ENCODE measurements around the gene TFF3.

TFF3 gene

DNA sequence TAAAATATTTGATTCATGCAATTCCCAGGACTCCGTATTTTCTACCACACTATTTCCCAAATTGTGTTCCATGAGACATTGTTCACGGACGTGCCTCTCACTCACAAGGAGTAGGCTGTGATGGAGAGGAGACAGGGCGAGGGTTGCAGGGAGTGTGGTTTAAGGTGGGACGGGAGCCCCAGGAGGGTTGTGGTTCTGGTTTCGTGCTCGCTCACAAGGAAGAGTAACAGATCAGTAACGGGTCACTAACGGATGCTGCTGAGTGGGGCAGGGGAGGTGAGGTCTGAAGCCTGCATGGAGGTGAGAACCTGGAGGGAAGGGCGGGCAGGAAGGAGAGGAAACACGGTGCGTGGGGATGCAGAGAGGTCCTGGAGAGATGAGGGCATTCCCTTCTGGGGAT lies 28.8 kb downstream of the TFF3 start:
- no peak for DNase-seq

DNA sequence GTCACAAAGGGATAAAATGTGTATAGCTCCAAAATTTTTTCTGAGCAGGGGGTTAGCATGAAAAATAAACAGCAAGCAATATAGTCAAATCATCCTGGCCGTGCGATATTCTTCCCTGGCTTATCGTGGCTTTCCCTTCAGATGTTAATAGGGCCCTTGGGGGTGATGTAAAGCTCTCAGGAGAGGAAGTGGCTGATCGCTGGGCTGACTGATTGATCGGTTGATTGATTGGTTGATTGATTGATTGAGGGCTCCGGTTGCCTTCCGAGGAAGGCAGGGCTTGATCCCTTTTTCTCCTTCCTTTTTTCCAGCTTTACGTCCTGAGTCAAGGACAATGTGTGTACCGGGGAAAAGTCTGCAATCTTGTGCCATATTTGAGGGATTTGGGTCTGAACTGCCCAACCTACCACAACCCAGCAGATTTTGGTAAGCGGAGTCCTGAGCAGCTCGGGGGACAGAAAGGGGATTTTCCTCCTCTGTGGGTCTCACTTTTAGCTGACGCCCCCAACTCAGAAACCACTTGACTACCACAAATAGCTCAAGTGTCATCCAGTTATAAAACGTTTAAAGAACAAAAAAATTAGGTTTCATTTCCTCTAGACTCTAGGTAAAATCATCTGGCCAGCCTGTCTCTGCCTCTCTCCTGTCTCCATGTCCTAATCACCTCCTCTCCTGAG lies 29.5 kb downstream of the TFF3 start:
- no peak for DNase-seq

DNA sequence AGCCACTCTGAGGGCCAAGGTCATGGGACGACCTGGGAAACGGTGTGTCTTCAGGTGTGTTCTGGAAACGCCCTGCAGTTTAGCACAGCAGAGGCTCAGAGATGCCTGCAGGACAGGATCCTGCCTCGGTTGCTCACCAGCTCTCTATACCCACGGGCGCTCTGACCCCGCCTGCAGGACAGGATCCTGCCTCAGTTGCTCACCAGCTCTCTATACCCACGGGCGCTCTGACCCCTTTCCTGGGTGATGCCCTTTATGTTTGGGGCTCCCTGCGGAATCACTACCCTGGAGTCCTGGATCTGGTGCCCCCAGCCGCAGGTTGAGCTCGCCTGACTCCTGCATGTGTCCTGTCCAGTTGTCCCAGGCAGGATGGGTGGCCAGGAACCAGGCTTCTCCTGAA lies 32.5 kb downstream of the TFF3 start:
- DNase-seq: no peak

DNA sequence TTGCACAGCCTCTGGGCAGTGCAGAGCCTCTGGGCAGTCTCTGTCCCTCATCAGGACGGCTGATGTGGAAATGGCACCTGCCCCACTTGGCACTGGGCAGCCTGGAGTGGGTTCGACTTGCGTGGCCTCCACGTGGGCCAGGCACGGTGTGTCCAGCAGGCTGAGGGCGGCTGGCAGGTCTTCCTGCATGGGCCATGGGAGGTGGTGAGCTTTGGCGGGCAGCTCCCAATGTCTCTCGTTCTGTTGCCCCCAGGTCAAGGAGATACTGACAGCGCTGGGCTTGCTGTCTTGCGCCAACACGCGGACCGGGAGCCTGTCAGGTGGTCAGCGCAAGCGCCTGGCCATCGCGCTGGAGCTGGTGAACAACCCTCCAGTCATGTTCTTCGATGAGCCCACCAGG lies 33.2 kb downstream of the TFF3 start:
- DNase-seq: no peak

DNA sequence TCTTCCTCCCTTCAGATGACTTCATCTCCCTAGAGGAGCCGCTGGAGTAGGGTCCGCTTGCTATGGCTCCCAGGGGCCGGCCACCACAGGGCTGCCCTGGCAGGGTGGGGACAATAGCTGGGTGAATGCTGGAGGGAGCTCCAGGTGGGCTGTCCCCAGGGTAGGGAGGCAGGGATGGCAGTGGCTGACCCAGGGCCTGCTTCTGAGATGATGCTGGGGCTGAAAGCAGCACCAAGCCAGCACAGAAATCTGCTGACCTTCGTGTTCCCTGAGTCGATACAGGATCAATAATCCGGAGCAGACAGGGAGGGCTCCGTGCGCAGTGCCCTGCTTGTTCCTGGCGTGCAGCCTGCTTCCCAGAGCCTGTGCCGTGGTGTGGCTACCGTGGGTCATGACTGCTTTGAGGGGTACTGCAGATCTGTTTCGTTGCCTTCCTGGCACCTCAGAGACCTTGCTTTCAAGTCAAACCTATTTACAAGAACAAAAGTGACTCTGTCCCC lies 34.0 kb downstream of the TFF3 start:
- DNase-seq: no peak

DNA sequence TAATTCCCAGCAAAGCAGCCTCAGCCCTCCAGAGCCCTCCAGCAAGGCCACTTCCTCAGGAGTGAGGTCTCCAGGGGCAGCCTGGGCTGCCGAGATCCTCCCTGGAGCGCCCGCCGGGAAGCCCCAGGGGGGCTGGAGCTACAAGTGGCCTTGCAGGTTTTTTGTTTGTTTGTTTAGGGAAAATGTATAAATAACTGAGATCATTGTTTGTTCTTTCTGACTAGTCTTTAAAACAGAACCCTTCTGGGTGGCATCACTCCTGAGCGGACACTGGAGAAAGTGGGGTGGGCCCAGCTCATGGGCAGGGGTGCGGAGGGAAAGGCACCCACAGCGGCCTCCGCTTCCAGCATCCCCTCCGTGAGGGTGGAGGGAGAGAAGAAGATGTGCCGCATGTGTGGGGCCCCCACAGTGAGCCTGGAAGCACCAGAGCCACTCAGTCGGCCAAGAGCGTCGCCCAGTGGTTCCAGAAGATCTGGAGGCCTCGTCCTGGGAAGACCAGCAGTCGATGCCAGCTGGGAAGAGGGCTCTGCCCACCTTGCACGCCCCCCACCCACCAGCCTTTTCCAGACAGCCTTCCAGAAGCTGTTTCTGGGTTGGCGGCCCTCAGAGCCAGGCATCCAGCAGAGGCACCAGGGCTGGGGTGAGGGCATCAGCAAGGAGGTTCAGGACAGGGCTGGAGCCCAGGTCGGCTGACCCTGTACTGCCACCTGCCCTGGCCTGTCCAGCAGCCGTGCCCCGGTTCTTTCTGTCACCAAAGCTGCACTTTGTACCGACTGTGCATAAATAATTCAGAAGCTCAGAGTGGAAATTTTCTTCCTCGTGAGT lies 34.6 kb downstream of the TFF3 start:
- DNase-seq: no peak

DNA sequence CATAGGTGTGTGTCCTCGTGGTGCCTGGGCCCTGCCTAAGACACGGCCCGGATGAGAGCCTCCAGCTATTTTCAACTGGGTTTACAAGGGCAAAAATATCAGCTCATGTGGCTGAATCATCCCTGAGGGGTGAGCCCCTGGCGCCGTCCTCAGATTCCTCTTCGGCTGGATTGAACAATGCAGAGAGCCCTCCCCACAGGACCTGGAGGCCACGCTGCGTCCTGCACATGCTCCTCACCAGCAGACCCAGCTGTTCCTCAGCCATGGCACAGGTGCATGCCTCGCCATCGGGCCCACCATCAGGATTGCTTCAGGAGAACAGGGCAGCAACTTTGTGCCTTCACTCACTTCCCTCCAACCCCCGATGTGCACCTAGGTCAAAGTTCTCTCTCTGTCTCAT lies 35.3 kb downstream of the TFF3 start:
- no peak for DNase-seq

DNA sequence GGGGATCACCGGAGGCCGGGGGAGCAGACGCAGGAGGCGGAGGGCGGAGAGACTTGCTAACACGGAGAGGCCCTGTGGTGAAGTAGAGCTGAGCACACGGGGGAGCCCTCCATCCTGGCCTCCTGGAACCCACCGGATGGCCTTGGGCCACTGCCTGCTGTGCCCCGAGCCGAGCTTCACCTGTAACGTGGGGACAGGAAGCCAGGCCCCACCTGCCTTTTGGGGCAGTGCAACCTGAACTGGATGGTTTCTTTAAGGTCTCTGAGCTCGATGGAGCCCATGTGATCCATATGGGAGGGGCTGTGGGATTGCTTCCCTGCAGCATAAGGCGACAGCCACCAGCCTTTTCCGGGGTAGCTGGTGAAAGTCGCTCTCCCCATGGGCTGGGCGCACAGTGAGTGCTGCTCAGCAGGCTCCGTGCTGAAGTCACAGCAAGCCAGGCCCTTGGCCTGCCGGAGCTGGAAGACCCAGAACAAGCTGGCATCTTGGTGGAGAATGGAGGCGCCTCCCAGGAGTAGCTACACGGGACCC lies 35.8 kb downstream of the TFF3 start:
- no peak for DNase-seq

DNA sequence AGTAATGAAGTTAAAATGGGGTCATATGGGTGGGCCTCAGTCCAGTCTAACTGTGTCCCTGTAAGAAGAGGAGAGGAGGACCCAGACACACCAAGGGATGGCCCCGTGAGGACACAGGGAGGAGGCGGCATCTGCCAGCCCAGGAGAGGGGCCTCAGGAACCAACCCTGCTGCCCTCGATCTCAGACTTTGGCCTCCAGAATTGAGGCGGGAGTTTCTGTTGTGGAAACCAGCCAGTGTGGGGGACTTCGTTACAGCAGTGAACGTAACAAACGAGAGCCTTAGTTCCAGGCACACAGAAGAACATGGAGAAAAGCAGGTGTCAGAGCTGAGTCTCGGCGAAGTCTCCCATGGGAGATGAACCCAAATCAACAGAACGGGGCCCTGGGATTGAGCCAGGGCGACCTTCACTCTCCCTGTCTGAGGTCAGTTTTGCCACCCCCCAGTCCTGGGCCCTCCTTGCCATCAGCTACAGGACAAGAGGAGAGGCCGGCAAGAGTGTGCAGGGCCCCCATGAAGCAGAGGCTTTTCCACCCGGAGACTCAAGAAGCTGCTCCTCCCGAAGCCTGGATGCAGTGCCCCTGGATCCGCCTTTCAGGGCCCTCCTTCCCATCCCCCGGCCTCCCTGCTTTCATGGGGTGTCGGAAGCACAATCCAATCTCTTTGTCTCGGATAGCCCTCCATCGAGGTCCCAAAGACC lies 36.6 kb downstream of the TFF3 start:
- DNase-seq: no peak

DNA sequence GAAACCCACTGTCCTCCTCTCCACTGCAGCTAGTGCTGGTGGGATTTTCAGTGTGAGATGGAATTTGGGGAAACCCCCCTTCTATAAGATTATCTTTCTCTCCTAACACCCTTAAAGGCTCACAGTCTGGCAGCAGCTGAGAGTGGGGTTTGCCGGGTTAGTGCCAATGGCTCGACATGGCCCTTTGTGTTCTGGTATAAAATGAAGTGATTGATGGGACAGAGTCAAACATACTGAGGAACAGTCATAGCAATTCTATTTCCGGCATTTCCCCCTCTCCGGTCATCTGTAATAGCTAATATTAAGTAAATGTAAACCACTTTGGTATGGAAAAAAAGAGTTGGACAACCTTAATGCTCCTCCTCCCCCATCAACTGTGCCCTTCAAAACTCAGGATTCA lies 37.6 kb downstream of the TFF3 start:
- no peak for DNase-seq

DNA sequence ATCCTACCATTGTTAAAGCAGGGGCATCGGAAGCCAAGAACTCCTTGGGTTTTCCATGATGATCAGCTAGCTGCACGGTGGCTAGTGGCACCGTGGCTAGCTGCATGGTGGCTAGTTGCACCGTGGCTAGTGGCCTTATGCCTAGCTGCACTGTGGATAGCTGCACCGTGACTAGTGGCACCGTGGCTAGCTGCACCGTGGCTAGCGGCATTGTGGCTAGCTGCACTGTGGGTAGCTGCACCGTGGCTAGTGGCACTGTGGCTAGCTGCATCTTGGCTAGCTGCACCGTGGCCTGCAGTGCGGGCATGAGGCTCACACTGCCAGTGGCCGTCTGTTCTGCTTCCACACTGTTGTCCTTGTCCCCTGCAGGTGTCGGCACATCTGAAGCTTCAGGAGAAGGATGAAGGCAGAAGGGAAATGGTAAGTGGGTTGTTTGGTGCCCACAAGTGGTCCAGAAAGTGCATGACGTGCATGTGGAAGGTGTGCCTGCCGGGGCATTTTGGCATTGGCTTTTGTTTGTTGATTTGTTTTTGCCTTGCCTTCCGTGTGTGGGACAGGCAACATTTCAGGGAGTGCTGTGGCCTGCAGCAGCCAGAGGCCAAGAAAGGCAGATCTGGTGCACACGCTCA lies 38.6 kb downstream of the TFF3 start:
- no peak for DNase-seq

DNA sequence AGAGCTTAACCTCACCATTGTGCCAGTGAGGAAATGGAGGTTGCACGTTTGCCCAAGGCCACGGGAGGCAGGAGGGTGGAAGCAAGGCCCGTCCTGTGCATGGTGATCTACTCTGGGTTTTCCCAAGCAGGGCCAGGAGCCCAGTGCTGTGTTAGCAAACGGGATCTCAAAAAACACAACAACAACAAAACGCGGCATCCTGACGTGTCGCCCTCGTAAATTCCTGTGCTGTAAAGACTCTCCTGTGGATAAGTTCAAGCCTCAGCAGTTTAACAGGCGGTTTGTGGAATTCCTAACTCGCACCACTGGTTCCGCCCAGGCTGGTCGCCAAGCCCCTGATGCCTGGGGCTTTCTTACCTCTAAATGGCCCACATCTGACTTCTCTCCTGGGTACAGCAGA lies 39.1 kb downstream of the TFF3 start:
- no peak for DNase-seq

DNA sequence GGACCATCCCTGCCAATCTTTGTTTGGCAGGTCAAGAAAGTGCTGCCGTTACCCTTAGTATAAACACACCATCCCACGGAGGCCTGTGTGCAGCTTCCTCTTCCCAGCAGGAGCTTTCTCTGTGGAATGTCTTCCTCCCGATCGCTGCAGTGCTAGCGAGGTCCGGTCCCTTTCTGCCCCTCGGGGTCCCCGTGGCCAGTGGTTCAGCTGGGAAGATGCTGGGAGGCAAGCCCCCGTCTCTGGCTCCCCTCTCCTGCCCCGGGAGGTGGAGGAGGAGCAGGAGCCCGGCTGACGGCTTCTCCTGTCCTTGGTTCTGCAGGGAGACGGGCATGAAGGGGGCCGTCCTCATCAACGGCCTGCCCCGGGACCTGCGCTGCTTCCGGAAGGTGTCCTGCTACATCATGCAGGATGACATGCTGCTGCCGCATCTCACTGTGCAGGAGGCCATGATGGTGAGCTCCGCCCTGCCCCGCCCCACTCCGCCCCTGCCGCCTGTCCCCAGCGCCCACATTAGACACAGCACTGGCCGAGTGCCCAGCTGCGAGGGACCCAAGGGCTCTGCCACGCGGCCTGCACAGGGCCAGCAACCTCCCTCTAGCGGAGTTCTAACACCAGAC lies 42.1 kb downstream of the TFF3 start:
- DNase-seq: no peak

DNA sequence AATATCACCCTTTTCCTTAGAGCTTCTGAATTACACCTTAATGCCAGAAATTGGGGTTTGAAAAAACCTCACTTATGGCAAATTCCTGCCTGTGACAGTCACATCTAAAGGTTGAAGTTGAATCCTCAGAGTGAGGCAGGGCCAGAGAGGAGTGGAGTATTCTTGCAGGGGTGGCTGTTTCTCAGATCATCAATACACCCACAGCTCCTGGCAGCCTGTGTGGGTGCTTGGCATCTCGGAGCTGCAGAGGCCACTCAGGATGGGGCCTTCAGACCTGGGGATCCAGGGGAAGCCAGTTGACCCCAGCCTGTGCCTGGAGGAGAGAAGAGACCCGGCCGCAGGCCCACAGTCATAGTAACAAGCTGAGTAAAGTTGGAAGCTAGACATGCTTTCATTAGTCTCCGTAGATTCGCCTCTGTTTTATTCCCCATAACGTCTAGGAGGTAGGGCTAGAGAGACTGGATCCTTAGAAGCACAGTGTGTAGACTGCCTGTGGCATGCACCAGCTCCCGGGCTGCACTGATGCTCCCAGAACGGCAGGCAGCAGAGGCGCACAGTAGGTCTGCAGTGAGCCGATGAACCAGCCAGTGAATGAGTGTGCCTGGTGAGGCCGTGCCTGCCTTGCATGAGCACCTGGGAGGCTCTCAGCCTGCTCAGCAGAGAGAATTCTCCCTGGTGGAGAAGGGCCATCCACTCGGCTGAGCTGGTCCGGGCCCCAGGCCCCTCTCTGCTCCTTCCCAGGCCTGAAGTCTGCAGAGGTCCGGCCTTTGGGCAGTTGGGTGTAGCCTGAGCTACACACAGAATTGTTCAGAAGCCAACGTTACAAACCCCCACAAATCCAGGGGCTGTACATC lies 42.9 kb downstream of the TFF3 start:
- no peak for DNase-seq

DNA sequence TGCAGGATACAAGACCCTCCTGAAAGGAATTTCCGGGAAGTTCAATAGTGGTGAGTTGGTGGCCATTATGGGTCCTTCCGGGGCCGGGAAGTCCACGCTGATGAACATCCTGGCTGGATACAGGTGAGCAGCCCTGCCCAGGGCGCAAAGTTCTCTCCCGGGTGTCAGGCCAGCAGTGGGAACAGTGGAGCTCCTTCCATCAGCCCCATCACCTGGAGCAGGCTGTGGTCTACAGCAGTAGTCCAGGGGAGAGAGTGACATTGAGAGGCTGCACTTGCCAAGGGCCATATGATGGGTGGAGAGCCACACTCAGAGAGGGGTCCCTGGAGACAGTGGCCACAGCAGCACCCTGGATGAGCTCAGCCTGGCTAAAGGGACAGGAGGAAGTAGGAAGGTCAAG lies 44.1 kb downstream of the TFF3 start:
- no peak for DNase-seq

DNA sequence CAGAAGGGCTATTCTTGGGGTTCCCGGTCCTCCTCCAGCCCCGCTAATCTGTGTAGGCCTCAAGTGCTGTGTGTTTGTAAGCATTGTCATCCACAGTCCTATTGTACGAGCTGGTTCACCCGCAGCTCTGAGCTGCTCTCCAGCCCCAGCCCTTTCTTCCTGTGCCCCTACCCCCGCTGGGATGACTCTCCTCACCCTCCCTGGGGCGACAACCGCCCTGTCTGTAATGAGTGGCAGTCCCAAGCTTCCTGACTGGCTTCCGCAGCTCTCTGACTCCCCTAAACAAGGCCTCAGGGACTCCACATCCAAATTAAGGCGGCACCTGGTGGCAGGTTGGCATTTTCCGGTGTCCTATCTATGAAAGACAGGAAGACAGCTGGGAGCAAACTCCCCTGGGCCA lies 45.8 kb downstream of the TFF3 start:
- DNase-seq: no peak

DNA sequence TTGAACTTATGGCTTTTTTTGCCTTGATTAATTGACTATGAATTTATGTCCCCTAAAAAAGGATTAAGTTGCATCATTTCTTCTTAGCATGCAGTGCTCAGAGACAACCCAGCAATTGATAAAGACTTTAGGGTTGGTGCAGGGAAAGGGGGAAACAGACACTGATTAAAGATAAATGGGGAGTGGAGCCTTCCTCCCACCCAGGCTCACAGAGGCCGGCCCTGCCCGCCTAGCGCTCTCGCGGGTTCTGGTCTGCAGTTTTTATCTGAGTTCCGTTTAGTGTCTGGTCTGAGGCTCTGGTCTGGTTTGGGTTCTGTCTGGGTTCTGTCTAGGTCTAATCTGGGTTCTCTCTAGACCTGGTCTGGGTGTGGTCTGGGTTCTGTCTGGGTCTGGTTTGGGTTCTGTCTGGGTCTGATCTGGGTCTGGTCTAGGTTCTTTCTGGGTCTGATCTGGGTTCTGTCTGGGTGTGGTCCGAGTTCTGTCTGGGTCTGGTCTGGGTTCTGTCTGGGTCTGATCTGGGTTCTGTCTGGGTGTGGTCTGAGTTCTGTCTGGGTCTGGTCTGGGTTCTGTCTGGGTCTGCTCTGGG lies 48.1 kb downstream of the TFF3 start:
- no peak for DNase-seq

DNA sequence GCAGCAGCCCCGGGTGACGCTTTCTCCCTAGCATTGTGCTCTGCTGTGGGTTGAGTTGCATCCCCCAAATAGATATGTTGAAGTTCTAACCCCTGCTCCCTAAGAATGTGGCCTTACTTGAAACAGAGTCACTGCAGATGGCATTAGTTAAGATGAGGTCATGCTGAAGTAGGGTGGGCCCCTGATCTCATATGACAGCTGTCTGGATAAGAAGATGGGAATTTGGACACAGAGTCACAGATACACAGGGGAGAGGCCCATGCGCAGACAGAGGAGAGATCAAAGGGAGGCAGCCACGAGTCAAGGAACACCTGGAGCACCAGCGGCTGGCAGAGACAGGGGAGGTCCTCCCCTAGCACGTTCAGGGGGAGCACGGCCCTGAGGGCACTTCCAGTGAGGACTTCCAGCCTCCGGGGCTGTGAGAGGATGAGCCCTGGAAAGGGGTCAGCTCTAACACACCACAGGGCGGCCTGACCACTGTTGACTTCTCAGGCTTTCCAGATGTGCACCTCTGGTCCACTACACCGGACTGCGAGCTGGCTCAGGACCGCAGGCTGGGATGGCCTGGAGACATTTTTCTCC lies 49.9 kb downstream of the TFF3 start:
- DNase-seq: no peak

DNA sequence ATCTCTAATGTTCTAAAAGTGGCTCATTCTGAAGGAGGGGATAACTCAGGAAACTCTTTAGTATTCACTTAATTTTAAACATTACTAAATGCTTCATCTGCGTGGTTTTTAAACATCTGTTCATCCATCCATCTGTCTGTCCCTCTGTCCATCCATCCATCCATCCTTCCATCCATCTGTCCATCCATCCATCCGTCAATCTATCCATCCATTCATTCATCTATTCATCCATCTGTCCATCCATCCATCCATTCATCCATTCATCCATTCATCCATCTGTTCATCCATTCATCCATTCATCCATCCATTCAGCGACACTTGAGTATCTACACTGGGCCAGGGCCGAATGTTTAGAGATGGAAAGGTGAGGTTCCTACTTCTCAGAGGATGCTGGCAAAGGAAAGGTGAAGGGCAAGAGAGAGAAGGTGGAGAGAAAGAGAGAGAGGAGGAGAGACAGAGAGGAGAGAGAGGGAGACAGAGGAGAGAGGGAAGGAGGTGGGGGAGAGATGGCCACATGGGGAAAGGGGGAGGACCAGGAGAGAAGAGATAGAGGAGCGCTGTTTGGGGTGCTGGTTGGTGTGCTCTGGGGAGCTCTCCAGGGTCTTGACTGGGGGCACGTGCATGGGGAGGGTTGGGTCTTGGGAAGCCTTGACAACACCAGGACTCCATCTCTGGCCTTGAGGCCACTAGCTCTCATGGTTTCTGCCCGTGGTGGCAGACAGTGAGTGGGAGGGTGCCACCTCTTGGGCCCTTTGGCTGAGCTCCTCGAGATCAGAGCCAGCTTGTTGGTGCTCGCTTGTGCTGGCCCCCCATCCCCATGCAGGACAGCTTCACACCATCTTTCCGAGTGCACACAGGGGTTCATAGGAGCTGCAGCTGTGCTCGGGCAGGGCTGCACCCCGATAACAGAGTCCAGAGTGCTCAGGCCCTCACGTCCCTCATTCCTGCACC lies 50.7 kb downstream of the TFF3 start:
- no peak for DNase-seq

Measured in inflammatory macrophage treated with lipopolysaccharide for 4 hours (primary cell).